MM.1S (cell line): Measurements from ENCODE around the gene RFTN1.

Experiments
- DNase-seq: peaks from one replicate; pipeline ENCODE4 v3.0.0-alpha.2; 2015
- H2AFZ ChIP-seq: fragments of 300-600 bp; sonication (generic); 2 replicates; pipeline ENCODE4 v1.6.0; 2016; ENCODE audit warnings: antibody characterized with exemption, low read length
- H3F3A ChIP-seq: fragments of 300-600 bp; sonication (generic); 2 replicates; pipeline ENCODE4 v1.6.1; 2016; ENCODE audit warnings: mild to moderate bottlenecking, antibody characterized with exemption, low read length, moderate library complexity, mixed read lengths; ENCODE audit not compliant: insufficient read depth
- H3K27ac ChIP-seq: fragments of 300-600 bp; sonication (generic); 2 replicates; pipeline ENCODE4 v1.5.1; 2016; ENCODE audit warnings: mild to moderate bottlenecking, low read length
- H3K27me3 ChIP-seq: fragments of 300-600 bp; sonication (generic); replicated peaks from 2 replicates; pipeline ENCODE4 v1.6.0; 2016; ENCODE audit warnings: low read length; ENCODE audit not compliant: insufficient read depth
- H3K36me3 ChIP-seq: fragments of 300-600 bp; sonication (generic); replicated peaks from 2 replicates; pipeline ENCODE4 v1.6.1; 2016; ENCODE audit warnings: mild to moderate bottlenecking, low read length, mixed read lengths; ENCODE audit not compliant: insufficient read depth
- H3K4me1 ChIP-seq: fragments of 300-600 bp; sonication (generic); 2 replicates; pipeline ENCODE4 v1.6.1; 2016; ENCODE audit warnings: low read length, mixed read lengths
- H3K4me2 ChIP-seq: fragments of 300-600 bp; sonication (generic); 2 replicates; pipeline ENCODE4 v1.6.0; 2016; ENCODE audit warnings: low read depth, low read length
- H3K4me3 ChIP-seq: fragments of 300-600 bp; sonication (generic); 2 replicates; pipeline ENCODE4 v1.5.1; 2016; ENCODE audit warnings: low read length, mixed read lengths
- H3K79me2 ChIP-seq: fragments of 300-600 bp; sonication (generic); 2 replicates; pipeline ENCODE4 v1.6.1; 2016; ENCODE audit warnings: mixed run types, low read length, mixed read lengths
- H3K9ac ChIP-seq: fragments of 300-600 bp; sonication (generic); 2 replicates; pipeline ENCODE4 v1.6.1; 2016; ENCODE audit warnings: low read length, mixed read lengths
- H3K9me2 ChIP-seq: fragments of 300-600 bp; sonication (generic); replicated peaks from 2 replicates; pipeline ENCODE4 v1.6.1; 2016; ENCODE audit warnings: mild to moderate bottlenecking, low read length, mixed read lengths; ENCODE audit not compliant: insufficient read depth
- H3K9me3 ChIP-seq: fragments of 300-600 bp; sonication (generic); replicated peaks from 2 replicates; pipeline ENCODE4 v1.6.1; 2016; ENCODE audit warnings: mild to moderate bottlenecking, low read length, mixed read lengths; ENCODE audit not compliant: insufficient read depth
- H4K20me1 ChIP-seq: fragments of 300-600 bp; sonication (generic); 2 replicates; pipeline ENCODE4 v1.6.1; 2016; ENCODE audit warnings: mild to moderate bottlenecking, low read length, moderate library complexity, mixed read lengths; ENCODE audit not compliant: insufficient read depth
- EZH2 ChIP-seq: fragments of 300-600 bp; sonication (generic); optimal IDR thresholded peaks from 2 replicates; pipeline ENCODE3; 2017; ENCODE audit warnings: low read depth, mild to moderate bottlenecking, antibody characterized with exemption, low read length, mixed read lengths
- EZH2phosphoT487 ChIP-seq: fragments of 300-600 bp; sonication (generic); IDR thresholded peaks from 2 replicates; pipeline ENCODE4 v1.6.1; 2018; ENCODE audit warnings: antibody characterized with exemption, low read length
- TF ChIP-seq, protein P1 (sequence below): fragments of 300-600 bp; sonication (generic); IDR thresholded peaks from 2 replicates; pipeline ENCODE4 v1.5.1; 2016; ENCODE audit warnings: antibody characterized with exemption, low read length, mixed read lengths

RFTN1 gene

DNA sequence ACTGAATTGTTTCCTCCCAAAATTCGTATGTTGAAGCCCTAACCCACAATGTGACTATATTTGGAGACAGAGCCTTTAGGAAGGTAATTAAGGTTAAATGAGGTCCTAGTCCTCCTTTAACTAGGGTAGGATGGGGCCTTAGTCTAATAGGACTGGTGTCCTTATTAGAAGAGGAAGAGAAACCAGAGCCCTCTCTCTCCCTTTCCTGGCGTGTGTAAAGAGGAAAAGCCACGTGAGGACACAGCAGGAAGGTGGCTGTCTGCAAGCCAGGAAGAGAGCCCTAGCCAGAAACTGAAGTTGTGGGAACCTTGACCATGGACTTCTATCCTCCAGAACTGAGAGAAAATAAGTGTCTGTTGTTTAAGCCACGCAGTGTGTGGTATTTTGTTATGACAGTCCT is 154.2 kb downstream of the RFTN1 start:
- Histone ChIP-seq H3K9me2 (no peaks in the 10 kb centered on the region), H3K9me3 (no peaks in the 10 kb centered on the region), H3K9ac (no peak overlapping the region), H3K27ac (no peak overlapping the region), H3K4me1 (no peaks in the 10 kb centered on the region), H3K79me2 (no peaks in the 10 kb centered on the region), H3K27me3 (no peaks in the 10 kb centered on the region), H3K4me2 (no peak overlapping the region), H3K4me3 (no peak overlapping the region), H2AFZ (no peak overlapping the region), H3K36me3 (no peaks in the 10 kb centered on the region), H4K20me1 (no peaks in the 10 kb centered on the region), H3F3A (no peaks in the 10 kb centered on the region)
- TF ChIP-seq EZH2phosphoT487 (no peak), EZH2 (no peak)
- TF ChIP-seq, protein P1, sequence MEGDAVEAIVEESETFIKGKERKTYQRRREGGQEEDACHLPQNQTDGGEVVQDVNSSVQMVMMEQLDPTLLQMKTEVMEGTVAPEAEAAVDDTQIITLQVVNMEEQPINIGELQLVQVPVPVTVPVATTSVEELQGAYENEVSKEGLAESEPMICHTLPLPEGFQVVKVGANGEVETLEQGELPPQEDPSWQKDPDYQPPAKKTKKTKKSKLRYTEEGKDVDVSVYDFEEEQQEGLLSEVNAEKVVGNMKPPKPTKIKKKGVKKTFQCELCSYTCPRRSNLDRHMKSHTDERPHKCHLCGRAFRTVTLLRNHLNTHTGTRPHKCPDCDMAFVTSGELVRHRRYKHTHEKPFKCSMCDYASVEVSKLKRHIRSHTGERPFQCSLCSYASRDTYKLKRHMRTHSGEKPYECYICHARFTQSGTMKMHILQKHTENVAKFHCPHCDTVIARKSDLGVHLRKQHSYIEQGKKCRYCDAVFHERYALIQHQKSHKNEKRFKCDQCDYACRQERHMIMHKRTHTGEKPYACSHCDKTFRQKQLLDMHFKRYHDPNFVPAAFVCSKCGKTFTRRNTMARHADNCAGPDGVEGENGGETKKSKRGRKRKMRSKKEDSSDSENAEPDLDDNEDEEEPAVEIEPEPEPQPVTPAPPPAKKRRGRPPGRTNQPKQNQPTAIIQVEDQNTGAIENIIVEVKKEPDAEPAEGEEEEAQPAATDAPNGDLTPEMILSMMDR, result no peak
- no peak for DNase-seq

DNA sequence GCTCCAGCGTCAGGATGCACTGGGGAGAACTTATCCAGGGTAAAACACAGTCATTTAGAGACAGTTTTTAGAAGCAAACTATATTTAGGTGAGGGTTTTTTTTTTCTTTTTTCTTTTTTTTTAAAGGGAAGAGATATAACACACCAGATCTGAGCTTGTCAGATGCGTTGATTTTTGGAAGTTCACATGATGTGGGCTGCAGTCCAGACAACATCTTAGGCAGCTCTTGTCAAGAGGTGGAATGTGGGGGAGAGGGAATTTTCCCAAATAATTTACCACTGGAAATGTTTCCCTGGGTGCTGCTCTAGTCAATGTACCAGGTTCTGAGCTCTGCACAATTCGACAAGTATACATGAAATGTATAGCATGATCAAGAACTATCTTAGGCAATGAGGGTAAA is 155.2 kb downstream of the RFTN1 start:
- Histone ChIP-seq H3K27ac (no peak overlapping the region), H2AFZ (no peak overlapping the region), H3K36me3 (no peaks in the 10 kb centered on the region), H3K4me3 (no peak overlapping the region), H3K27me3 (no peaks in the 10 kb centered on the region), H3F3A (no peaks in the 10 kb centered on the region), H4K20me1 (no peaks in the 10 kb centered on the region), H3K9me3 (no peaks in the 10 kb centered on the region), H3K9ac (no peak overlapping the region), H3K4me1 (no peaks in the 10 kb centered on the region), H3K79me2 (no peaks in the 10 kb centered on the region), H3K9me2 (no peaks in the 10 kb centered on the region), H3K4me2 (no peak overlapping the region)
- DNase-seq, result no peak
- TF ChIP-seq, protein P1, result no peak
- no peak for TF ChIP-seq EZH2phosphoT487
- TF ChIP-seq EZH2, result no peak

DNA sequence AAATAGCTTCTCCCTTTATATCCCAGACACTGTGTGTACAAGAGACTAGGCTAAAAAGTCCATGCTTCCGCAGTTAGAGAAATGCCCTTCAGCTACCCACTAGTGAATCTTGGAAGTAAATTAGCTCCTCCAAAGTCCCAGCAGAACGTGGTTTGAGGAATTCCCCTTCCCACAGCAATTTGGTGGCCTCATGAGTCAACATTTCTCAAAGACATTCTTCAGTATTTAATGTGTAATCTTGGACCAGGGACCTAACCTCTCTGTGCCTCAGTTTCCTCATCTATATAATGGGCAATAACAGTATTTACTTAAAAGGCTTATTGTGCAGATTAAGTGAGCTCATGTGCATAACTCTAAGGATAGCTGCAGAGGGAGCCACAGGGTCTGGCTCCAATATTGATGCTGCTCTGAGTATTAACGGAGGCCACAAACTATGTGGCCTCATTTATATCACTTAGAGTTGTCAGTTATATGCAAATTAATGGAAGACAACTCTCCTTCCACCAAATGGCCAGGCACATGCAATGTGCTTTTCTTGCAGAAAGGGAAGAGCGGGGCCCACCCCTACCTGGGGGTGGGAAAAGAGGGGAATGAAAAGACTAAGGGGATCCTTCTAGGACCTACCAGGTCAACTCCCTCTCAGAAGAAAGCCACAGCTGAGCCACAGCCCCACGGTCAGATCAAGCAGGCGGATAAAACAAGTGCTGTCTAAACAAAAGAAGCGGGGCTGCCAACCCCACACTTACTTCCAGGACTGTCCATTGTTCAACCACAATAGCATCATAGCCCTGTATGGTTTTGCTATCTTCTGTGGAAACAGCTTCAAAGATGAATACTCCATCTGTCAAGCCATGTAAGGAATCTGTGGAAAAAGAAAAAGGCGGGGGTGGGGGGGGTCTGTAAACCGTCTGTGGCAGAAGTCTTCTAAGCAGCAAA is 156.0 kb downstream of the RFTN1 start:
- H3K36me3 ChIP-seq, result no peaks in the 10 kb centered on the region
- no peak overlapping the region for H2AFZ ChIP-seq
- H3K79me2 ChIP-seq, result no peaks in the 10 kb centered on the region
- TF ChIP-seq EZH2phosphoT487, result no peak
- H3K9me2 ChIP-seq, result no peaks in the 10 kb centered on the region
- no peaks in the 10 kb centered on the region for H3K4me1 ChIP-seq
- H3F3A ChIP-seq, result no peaks in the 10 kb centered on the region
- no peak overlapping the region for H3K4me2 ChIP-seq
- H4K20me1 ChIP-seq, result no peaks in the 10 kb centered on the region
- no peak for DNase-seq
- no peak overlapping the region for H3K27ac ChIP-seq
- H3K27me3 ChIP-seq, result no peaks in the 10 kb centered on the region
- H3K4me3 ChIP-seq, result no peak overlapping the region
- no peak overlapping the region for H3K9ac ChIP-seq
- H3K9me3 ChIP-seq, result no peaks in the 10 kb centered on the region

DNA sequence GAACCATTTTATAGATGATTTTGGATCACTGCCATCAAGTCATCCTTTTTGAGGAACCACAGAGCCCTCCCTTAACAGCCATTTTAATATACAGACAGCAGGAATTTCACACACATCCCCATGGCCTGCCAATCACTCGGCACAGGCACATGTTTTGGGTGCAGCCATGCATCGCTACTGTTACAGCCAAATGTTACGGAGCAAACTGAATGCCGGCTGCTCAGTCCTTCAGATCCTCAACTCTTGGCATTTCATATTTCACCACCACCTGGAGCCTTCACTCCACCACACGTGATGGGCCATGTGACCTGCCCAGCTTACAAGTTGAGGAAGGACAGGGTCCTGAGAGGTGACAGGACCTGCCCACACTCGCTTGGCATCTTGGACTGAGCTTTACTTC is 157.7 kb downstream of the RFTN1 start:
- H3K27ac ChIP-seq, result no peak overlapping the region
- no peak overlapping the region for H2AFZ ChIP-seq
- DNase-seq, result no peak
- H3K79me2 ChIP-seq, result no peaks in the 10 kb centered on the region
- no peaks in the 10 kb centered on the region for H3K4me1 ChIP-seq
- no peaks in the 10 kb centered on the region for H3K36me3 ChIP-seq
- H3K27me3 ChIP-seq, result no peaks in the 10 kb centered on the region
- no peak overlapping the region for H3K4me3 ChIP-seq
- H3K9me2 ChIP-seq, result no peaks in the 10 kb centered on the region
- H4K20me1 ChIP-seq, result no peaks in the 10 kb centered on the region
- no peak overlapping the region for H3K9ac ChIP-seq
- TF ChIP-seq EZH2phosphoT487 (no peak), EZH2 (no peak)
- TF ChIP-seq, protein P1, result no peak
- H3F3A ChIP-seq, result no peaks in the 10 kb centered on the region
- no peaks in the 10 kb centered on the region for H3K9me3 ChIP-seq
- H3K4me2 ChIP-seq, result no peak overlapping the region
